HUES6 (cell line): ENCODE results near the gene ELK4.

Experiments
- H3K27ac ChIP-seq: 2 replicates; pipeline ENCODE4 v1.7.0; 2013; ENCODE audit warnings: low read depth, mild to moderate bottlenecking, low read length, inconsistent platforms
- H3K27me3 ChIP-seq: 2 replicates; pipeline ENCODE4 v1.6.1; 2013; ENCODE audit warnings: low read length; ENCODE audit not compliant: control insufficient read depth, insufficient read depth
- H3K36me3 ChIP-seq: 2 replicates; pipeline ENCODE4 v1.6.1; 2013; ENCODE audit warnings: low read length; ENCODE audit not compliant: control insufficient read depth, insufficient read depth
- H3K4me1 ChIP-seq: 2 replicates; pipeline ENCODE4 v1.6.1; 2013; ENCODE audit warnings: low read length; ENCODE audit not compliant: control insufficient read depth, insufficient read depth
- H3K4me3 ChIP-seq: 2 replicates; pipeline ENCODE4 v1.5.1; 2013; ENCODE audit warnings: low read depth, low read length
- H3K9ac ChIP-seq: one replicate; pipeline ENCODE4 v1.6.1; 2013; ENCODE audit warnings: mild to moderate bottlenecking, low read length
- H3K9me3 ChIP-seq: 2 replicates; pipeline ENCODE4 v1.6.1; 2013; ENCODE audit warnings: low read depth, low read length; ENCODE audit not compliant: control insufficient read depth, insufficient read depth

The ELK4 gene

DNA sequence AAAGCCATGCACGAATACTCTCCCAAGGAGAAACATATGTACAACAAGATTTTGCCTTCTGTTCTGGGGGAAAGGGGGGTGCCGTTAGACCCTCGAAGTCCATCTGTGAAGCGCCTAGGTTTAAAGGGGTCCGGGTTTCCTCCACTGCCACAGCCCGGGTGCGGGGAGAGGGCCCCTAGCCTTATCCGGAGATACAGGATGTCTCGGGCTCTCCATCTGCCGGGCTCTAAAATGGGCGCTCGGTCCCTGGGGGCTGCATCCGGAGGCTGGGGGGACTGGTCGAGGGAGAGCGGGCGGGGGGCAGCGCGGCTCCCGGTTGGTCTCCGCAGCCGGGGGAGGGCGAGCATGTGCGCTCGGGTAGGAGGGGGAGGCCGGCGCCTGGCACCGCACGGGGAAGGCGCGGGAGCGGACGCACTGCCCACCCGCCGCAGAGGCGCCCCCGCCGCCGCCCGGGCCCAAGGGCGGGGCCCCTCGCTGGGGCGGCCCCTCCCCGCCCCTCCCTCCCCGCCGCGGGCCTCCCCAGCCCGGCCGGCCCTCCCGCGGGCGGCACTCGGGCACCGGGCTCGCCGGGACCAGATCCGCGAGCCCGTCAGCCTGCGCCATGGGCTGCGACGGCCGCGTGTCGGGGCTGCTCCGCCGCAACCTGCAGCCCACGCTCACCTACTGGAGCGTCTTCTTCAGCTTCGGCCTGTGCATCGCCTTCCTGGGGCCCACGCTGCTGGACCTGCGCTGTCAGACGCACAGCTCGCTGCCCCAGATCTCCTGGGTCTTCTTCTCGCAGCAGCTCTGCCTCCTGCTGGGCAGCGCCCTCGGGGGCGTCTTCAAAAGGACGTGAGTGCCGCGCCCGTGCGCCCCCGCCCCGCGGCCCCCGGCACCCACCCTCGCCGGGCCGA lies 63.1 kb downstream of the ELK4 start:
- H3K4me3 ChIP-seq, result peak overlapping the region; percentile 62
- H3K4me1 ChIP-seq, result peaks cover 9% of the 10 kb centered on the region; the same call in 1 of the 2 replicates
- H3K27ac ChIP-seq, result no peak overlapping the region
- peaks cover 76% of the 10 kb centered on the region for H3K27me3 ChIP-seq
- no peaks in the 10 kb centered on the region for H3K9me3 ChIP-seq
- no peaks in the 10 kb centered on the region for H3K36me3 ChIP-seq
- peak overlapping the region; percentile 13 for H3K9ac ChIP-seq

- Histone ChIP-seq H3K9me3 (no peaks in the 10 kb centered on the region), H3K36me3 (no peaks in the 10 kb centered on the region), H3K27me3 (peaks cover 76% of the 10 kb centered on the region), H3K4me3 (peak overlapping the region; percentile 41; the same call in 1 of the 2 replicates), H3K27ac (no peak overlapping the region), H3K4me1 (peaks cover 9% of the 10 kb centered on the region; the same call in 1 of the 2 replicates), H3K9ac (no peak overlapping the region)
Observed at GRCh38 chr1:205568135-205568468, 63.7 kb downstream of the ELK4 start.

GRCh38 chr1:205567716-205568115 lies 64.1 kb downstream of the ELK4 start:
- no peak overlapping the region for H3K9ac ChIP-seq
- no peaks in the 10 kb centered on the region for H3K9me3 ChIP-seq
- H3K27ac ChIP-seq, result no peak overlapping the region
- H3K4me3 ChIP-seq, result no peak overlapping the region
- H3K4me1 ChIP-seq, result peaks cover 9% of the 10 kb centered on the region; the same call in 1 of the 2 replicates
- peaks cover 74% of the 10 kb centered on the region for H3K27me3 ChIP-seq
- no peaks in the 10 kb centered on the region for H3K36me3 ChIP-seq

- H3K27me3 ChIP-seq, result peaks cover 56% of the 10 kb centered on the region
- H3K9ac ChIP-seq, result no peak overlapping the region
- no peak overlapping the region for H3K27ac ChIP-seq
- no peaks in the 10 kb centered on the region for H3K36me3 ChIP-seq
- H3K4me3 ChIP-seq, result no peak overlapping the region
- H3K4me1 ChIP-seq, result peaks cover 9% of the 10 kb centered on the region; the same call in 1 of the 2 replicates
- peaks cover 13% of the 10 kb centered on the region for H3K9me3 ChIP-seq
Observed at GRCh38 chr1:205565799-205566198, 66.0 kb downstream of the ELK4 start.

GRCh38 chr1:205563927-205564441 lies 67.8 kb downstream of the ELK4 start:
- no peak overlapping the region for H3K27ac ChIP-seq
- no peak overlapping the region for H3K4me3 ChIP-seq
- H3K36me3 ChIP-seq, result no peaks in the 10 kb centered on the region
- H3K4me1 ChIP-seq, result peaks cover 6% of the 10 kb centered on the region; the same call in 1 of the 2 replicates
- H3K9me3 ChIP-seq, result peaks cover 23% of the 10 kb centered on the region
- peaks cover 37% of the 10 kb centered on the region for H3K27me3 ChIP-seq
- H3K9ac ChIP-seq, result no peak overlapping the region

GRCh38 chr1:205561501-205562203 lies 70.2 kb downstream of the ELK4 start:
- Histone ChIP-seq H3K36me3 (no peaks in the 10 kb centered on the region), H3K9me3 (peaks cover 23% of the 10 kb centered on the region), H3K27ac (no peak overlapping the region), H3K9ac (no peak overlapping the region), H3K27me3 (peaks cover 17% of the 10 kb centered on the region), H3K4me1 (peaks cover 4% of the 10 kb centered on the region; the same call in 1 of the 2 replicates), H3K4me3 (no peak overlapping the region)
